ENCODE data around the gene CLEC10A.

- TF ChIP-seq CTCF (optimal IDR thresholded peaks at IDR 0.05 in 1 of 3, IDR thresholded peaks at IDR 0.05 in 1 of 3, conservative IDR thresholded peaks at IDR 0.05 in 1 of 3; ENCODE audit: extremely low read depth in 1 of 3, insufficient read depth in 2 of 3, low read length in 3 of 3) (no peak), EZH2 (IDR thresholded peaks at IDR 0.05; ENCODE audit: low read length) (no peak)
These were observed 4.0 kb upstream of the CLEC10A start for GRCh38 chr17:7084088-7084487.
